Embryonic facial prominence (tissue), 1 donor: ENCODE data around the gene CCNE1.
"Not testable (repeated sequence)": the region's sequence is repeated elsewhere in the genome, so short reads cannot be mapped to it uniquely, and the experiment has no call there.

Experiments
- DNase-seq: peaks from one replicate; pipeline ENCODE4 v3.0.0-alpha.2; 2016; ENCODE audit errors: extremely low spot score

Gene CCNE1

GRCh38 chr19:29815231-29815630, 3.4 kb downstream of the CCNE1 start:
- DNase-seq: no peak

GRCh38 chr19:29817316-29817715, 5.5 kb downstream of the CCNE1 start:
- DNase-seq: no peak

GRCh38 chr19:29819300-29819699, 7.5 kb downstream of the CCNE1 start:
- DNase-seq: no peak

GRCh38 chr19:29819986-29820385, 8.2 kb downstream of the CCNE1 start:
- no peak for DNase-seq

- no peak for DNase-seq
Measured at GRCh38 chr19:29823581-29824330, 12.0 kb downstream of the CCNE1 start.

- not testable (repeated sequence) for DNase-seq
Measured at GRCh38 chr19:29825263-29825662, 13.5 kb downstream of the CCNE1 start.

GRCh38 chr19:29831041-29831548, 19.3 kb downstream of the CCNE1 start:
- no peak for DNase-seq

DNA sequence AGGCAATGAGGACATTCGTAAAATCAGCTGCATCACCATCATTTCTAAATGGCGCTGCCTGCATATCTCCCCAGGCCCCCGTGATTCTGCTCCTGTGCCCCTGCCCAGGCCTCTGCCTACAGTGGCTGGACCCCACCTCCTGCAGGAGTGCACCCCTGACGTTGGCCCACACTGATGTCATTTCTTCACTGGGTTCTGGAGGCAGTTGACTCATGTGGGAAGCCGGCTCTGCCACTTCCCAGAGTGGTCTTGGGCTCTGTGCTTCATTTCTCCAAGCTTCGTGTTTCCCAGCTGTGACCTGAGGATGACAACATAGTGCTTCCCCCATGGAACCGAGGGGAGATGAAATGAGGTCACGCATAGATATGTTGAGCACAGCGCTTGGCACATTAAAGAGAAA, 19.9 kb downstream of the CCNE1 start:
- no peak for DNase-seq

GRCh38 chr19:29832801-29833200, 21.0 kb downstream of the CCNE1 start:
- DNase-seq: no peak

GRCh38 chr19:29833614-29834261, 21.9 kb downstream of the CCNE1 start:
- no peak for DNase-seq

DNA sequence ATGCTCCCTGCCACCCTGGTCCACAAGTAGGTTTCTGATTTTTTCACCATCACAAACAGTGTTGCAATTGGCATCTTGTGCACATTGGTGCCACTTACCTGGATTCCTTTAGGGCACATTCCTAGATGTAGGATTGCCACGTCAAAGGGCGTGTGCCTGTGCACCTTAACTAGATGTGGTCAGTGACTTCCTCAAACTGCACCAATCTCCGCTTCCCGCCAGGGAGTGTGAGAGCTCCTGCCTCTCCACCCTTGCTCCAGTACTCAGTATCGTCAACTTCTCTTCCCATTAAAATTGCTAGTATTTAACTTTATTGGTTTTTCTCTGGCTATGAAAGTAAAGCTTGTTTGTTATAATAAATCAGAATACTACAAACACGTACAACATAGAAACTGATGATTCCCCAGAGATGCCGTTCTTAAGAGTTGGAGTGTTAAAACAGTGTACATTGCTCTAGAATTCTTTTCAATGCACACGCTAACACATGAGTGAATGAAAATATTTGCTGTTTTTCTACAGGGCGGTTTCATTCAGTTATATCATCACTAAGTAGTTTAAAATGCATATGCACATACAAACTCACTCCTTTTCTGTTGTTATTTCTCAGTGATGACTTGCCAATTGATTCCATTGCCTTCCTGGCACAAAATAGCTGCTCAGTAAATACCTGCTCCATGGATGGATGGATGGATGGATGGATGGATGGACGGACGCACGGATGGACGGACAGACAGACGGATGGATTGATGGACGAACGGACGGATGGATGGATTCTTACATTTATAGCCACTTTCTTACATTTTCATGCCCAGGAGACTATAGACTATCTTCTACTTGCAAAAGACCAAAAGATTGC, 23.4 kb downstream of the CCNE1 start:
- DNase-seq: no peak

GRCh38 chr19:29836409-29836825, 24.6 kb downstream of the CCNE1 start:
- DNase-seq: no peak

- DNase-seq: no peak
Measured at GRCh38 chr19:29837448-29837981, 25.7 kb downstream of the CCNE1 start.

- no peak for DNase-seq
Measured at GRCh38 chr19:29837996-29838395, 26.2 kb downstream of the CCNE1 start.

- DNase-seq: no peak
Measured at GRCh38 chr19:29840066-29840950, 28.5 kb downstream of the CCNE1 start.

- DNase-seq: no peak
Measured at GRCh38 chr19:29841209-29841558, 29.4 kb downstream of the CCNE1 start.

DNA sequence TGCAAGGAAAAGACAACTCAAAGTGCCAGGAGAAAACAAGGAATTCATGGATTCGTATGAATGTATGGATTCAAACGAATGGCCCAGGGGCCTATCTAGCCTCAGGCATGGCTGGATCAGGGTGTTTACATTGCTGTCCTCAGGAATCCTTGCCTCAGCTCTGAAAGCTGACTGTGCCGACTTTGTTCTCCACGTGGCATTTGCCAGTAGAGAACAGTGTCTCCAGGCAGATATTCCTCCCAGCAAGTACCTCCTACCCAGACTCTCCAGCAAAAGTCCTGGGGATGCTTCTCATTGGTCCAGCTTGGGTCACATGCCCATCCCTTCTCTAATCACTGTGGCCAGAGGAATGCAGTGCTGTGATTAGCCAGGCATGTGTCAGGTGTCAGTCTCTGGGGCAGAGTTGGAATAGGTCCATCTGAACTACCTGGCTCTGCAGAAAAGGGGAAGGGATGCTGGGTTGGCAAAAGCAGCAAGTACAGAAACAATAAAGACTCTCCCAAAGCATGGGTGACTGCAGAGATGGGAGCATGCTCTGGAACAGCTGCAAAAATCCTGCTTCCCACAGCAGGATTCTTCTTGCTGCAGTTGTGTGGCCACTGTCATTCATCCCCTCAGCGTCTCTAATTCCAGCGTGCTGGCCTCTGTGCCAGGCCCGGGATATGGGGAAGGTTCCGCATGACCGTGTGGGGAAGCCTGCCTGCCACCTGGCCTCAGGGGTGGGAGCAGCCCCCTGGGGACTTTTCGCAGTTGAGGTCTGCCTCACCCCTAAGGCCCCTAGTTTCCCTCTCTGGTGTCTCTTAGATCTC, 30.0 kb downstream of the CCNE1 start:
- no peak for DNase-seq

GRCh38 chr19:29842471-29843179, 30.8 kb downstream of the CCNE1 start:
- no peak for DNase-seq

DNA sequence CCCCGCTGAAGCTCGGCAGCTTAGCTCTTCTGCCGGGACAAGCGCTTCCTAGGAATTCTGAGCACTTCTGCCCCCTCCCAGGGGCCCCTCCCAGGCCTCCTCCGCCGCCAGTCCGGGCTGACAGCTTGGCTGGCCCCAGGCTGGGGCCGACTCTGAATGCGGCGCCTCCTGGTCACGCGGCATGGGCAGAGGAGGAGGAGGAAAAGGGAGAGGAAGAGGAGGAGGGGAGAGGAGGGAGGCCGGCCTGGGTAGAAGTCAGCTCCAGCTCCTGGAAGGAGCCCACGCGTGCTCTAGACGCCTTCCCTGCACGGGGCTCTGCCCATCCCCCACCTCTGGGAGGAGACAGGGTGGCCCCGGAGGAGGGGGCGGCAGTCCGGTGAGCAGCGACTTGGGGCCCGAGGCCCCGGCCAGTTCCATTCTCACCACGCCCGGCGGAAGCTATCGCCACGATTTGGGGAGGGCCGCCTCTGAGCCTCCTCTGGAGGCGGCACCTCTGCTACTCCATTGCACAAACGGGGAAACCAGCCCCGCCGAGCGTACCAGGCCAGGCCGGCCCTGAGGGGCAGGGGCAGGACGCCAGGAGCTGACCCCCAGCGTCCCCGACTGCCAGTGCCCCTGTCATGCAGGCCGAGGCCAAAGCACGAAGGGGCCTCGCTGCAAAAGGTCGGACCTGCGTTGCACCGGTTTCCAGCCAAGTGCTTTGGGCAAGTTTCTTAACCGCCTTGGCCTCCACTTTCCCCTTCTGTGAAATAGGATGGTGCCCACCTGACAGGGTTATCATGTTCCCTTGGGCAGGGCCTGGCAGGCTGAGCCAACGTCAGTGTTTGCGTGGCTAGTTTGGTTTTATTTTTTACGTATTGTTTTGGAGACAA, 31.6 kb downstream of the CCNE1 start:
- no peak for DNase-seq
